Cardiac muscle cell (in vitro differentiated cells and primary cell): ENCODE measurements around the gene KAZN. TPM values are rescaled to one million over a fixed set of nuclear protein-coding genes. Genes with fewer than 3 reads are reported as not detected.
"Not testable (repeated sequence)": the region's sequence is repeated elsewhere in the genome, so short reads cannot be mapped to it uniquely, and the experiment has no call there.

ENCODE experiments used
- DNase-seq, 2 donors: peaks; one replicate each; pipeline versions ENCODE4 v3.0.0 to v3.0.0-alpha.2; 2010 to 2017; ENCODE audit warnings: low read depth in 1 of 2, low spot score in 1 of 2
- H3K27ac ChIP-seq: fragments of 200-600 bp; sonication (generic); 2 replicates; pipeline ENCODE4 v1.5.1; 2016
- H3K27me3 ChIP-seq: fragments of 200-600 bp; sonication (generic); 2 replicates; pipeline ENCODE4 v1.6.0; 2016; ENCODE audit warnings: control low read depth
- H3K36me3 ChIP-seq: fragments of 200-600 bp; sonication (generic); 2 replicates; pipeline ENCODE4 v1.5.1; 2016; ENCODE audit warnings: control low read depth
- H3K4me1 ChIP-seq: fragments of 200-600 bp; sonication (generic); 2 replicates; pipeline ENCODE4 v1.8.1; 2017; ENCODE audit warnings: low read depth, mild to moderate bottlenecking, mixed run types
- H3K4me3 ChIP-seq: fragments of 200-600 bp; sonication (generic); 2 replicates; pipeline ENCODE4 v1.5.1; 2016; ENCODE audit warnings: mild to moderate bottlenecking
- H3K9me3 ChIP-seq: fragments of 200-600 bp; sonication (generic); 2 replicates; pipeline ENCODE4 v1.5.1; 2017; ENCODE audit warnings: low read depth, mild to moderate bottlenecking, control low read depth
- CTCF ChIP-seq: IDR thresholded peaks from 2 replicates; pipeline ENCODE4 v1.5.1; 2012; ENCODE audit warnings: low read depth, mild to moderate bottlenecking, low read length
- polyA plus RNA-seq: library from polyadenylated mRNA; unstranded; fragments of >200 nt; fragmentation: Nextera tagmentation; extraction: Ambion mirVana; gene quantifications from 2 replicates; pipeline ENCODE4 v1.2.1, GENCODE V29; 2016
- total RNA-seq: library from RNA; depleted of rRNA; stranded (reverse); fragments of >200 nt; gene quantifications from 2 replicates; pipeline ENCODE4 v1.2.3, GENCODE V29; 2016

The KAZN gene
- total and polyA plus RNA-seq, 2 experiments from 2014 or later, result 17.5 to 26.9 TPM

GRCh38 chr1:14577261-14577660 lies 21.2 kb upstream of the KAZN start:
- Histone ChIP-seq H3K4me1 (no peaks in the 10 kb centered on the region), H3K4me3 (no peak overlapping the region), H3K27ac (no peak overlapping the region), H3K9me3 (no peaks in the 10 kb centered on the region), H3K36me3 (no peaks in the 10 kb centered on the region), H3K27me3 (no peaks in the 10 kb centered on the region)
- TF ChIP-seq CTCF, result no peak
- DNase-seq, result no peak

- no peak for DNase-seq
- Histone ChIP-seq H3K27ac (no peak overlapping the region), H3K9me3 (no peaks in the 10 kb centered on the region), H3K4me1 (no peaks in the 10 kb centered on the region), H3K4me3 (no peak overlapping the region), H3K36me3 (no peaks in the 10 kb centered on the region), H3K27me3 (no peaks in the 10 kb centered on the region)
- TF ChIP-seq CTCF, result no peak
These were observed 20.3 kb upstream of the KAZN start for GRCh38 chr1:14578156-14578555.

GRCh38 chr1:14580295-14580694 lies 18.2 kb upstream of the KAZN start:
- not testable (repeated sequence) for H3K27ac ChIP-seq, H3K4me1 ChIP-seq, H3K4me3 ChIP-seq, H3K36me3 ChIP-seq, H3K27me3 ChIP-seq, H3K9me3 ChIP-seq, DNase-seq

- Histone ChIP-seq H3K27me3 (no peaks in the 10 kb centered on the region), H3K4me1 (no peaks in the 10 kb centered on the region), H3K9me3 (no peaks in the 10 kb centered on the region), H3K4me3 (no peak overlapping the region), H3K27ac (no peak overlapping the region), H3K36me3 (no peaks in the 10 kb centered on the region)
- no peak for DNase-seq
- no peak for TF ChIP-seq CTCF
These were observed 17.5 kb upstream of the KAZN start for GRCh38 chr1:14580986-14581385.

GRCh38 chr1:14583788-14584187 lies 14.7 kb upstream of the KAZN start:
- no peak for DNase-seq
- no peak overlapping the region for H3K4me3 ChIP-seq
- H3K36me3 ChIP-seq, result no peaks in the 10 kb centered on the region
- H3K9me3 ChIP-seq, result no peaks in the 10 kb centered on the region
- H3K4me1 ChIP-seq, result no peaks in the 10 kb centered on the region
- no peak for TF ChIP-seq CTCF
- H3K27me3 ChIP-seq, result no peaks in the 10 kb centered on the region
- H3K27ac ChIP-seq, result no peak overlapping the region

GRCh38 chr1:14585728-14586127 lies 12.8 kb upstream of the KAZN start:
- TF ChIP-seq CTCF, result no peak
- H3K9me3 ChIP-seq, result no peaks in the 10 kb centered on the region
- no peaks in the 10 kb centered on the region for H3K36me3 ChIP-seq
- no peak for DNase-seq
- no peaks in the 10 kb centered on the region for H3K27me3 ChIP-seq
- no peaks in the 10 kb centered on the region for H3K4me1 ChIP-seq
- H3K27ac ChIP-seq, result no peak overlapping the region
- H3K4me3 ChIP-seq, result no peak overlapping the region
